HepG2 (cell line): ENCODE measurements around the gene HSD3B7. TPM values are rescaled to one million over a fixed set of nuclear protein-coding genes. Genes with fewer than 3 reads are reported as not detected.

ENCODE experiments used
- ATM ChIP-seq: fragments of 450-650 bp; IDR thresholded peaks from 2 replicates; pipeline ENCODE4 v1.7.1; 2017; ENCODE audit warnings: mild to moderate bottlenecking, borderline replicate concordance
- DRAP1 ChIP-seq: IDR thresholded peaks from 2 replicates; pipeline ENCODE4 v1.6.1; 2016; ENCODE audit warnings: missing genetic modification reagents, missing compliant biosample characterization
- HOXA5 ChIP-seq: sonication (generic); formaldehyde crosslinking; IDR thresholded peaks from 2 replicates; pipeline ENCODE4 v1.4.0; 2020; ENCODE audit warnings: missing genetic modification reagents
- KAT2B ChIP-seq: fragments of 150-350 bp; IDR thresholded peaks from 2 replicates; pipeline ENCODE4 v1.6.1; 2014; ENCODE audit warnings: low read depth, low read length, borderline replicate concordance
- KLF13 ChIP-seq: sonication (generic); formaldehyde crosslinking; IDR thresholded peaks from 2 replicates; pipeline ENCODE4 v1.4.0; 2020; ENCODE audit warnings: mild to moderate bottlenecking, missing genetic modification reagents
- NFAT5 ChIP-seq: sonication (generic); formaldehyde crosslinking; IDR thresholded peaks from 2 replicates; pipeline ENCODE4 v1.4.0; 2020; ENCODE audit warnings: missing genetic modification reagents
- PHF21A ChIP-seq: sonication (generic); formaldehyde crosslinking; IDR thresholded peaks from 2 replicates; pipeline ENCODE4 v1.5.0; 2020; ENCODE audit warnings: mild to moderate bottlenecking, missing genetic modification reagents
- SOX13 ChIP-seq, 3 experiments: fragments of 450-650 bp in 1 of 3; sonication (generic) in 1 of 3; formaldehyde crosslinking in 1 of 3; IDR thresholded peaks in 2 of 3; conservative IDR thresholded peaks in 1 of 3; 2 replicates each; pipeline versions ENCODE4 v1.5.0 to v1.6.1; 2016 to 2020; ENCODE audit warnings: antibody characterized with exemption in 1 of 3, mild to moderate bottlenecking in 1 of 3, missing compliant biosample characterization in 1 of 3, missing genetic modification reagents in 1 of 3, moderate library complexity in 1 of 3
- TEAD2 ChIP-seq: sonication (generic); formaldehyde crosslinking; IDR thresholded peaks from 2 replicates; pipeline ENCODE4 v1.9.0; 2021; ENCODE audit warnings: missing genetic modification reagents
- ZBED4 ChIP-seq: sonication (generic); formaldehyde crosslinking; IDR thresholded peaks from 2 replicates; pipeline ENCODE4 v1.4.0; 2020; ENCODE audit warnings: missing genetic modification reagents, borderline replicate concordance
- ZBTB25 ChIP-seq: IDR thresholded peaks from 2 replicates; pipeline ENCODE4 v1.6.1; 2018; ENCODE audit warnings: missing genetic modification reagents
- ZFP36L2 ChIP-seq: sonication (generic); formaldehyde crosslinking; IDR thresholded peaks from 2 replicates; pipeline ENCODE4 v1.4.0; 2020; ENCODE audit warnings: missing genetic modification reagents
- ZHX1 ChIP-seq: sonication (generic); formaldehyde crosslinking; IDR thresholded peaks from 2 replicates; pipeline ENCODE4 v1.8.1; 2022; ENCODE audit warnings: low read depth, mild to moderate bottlenecking, missing genetic modification reagents
- ZNF383 ChIP-seq: sonication (generic); formaldehyde crosslinking; IDR thresholded peaks from 2 replicates; pipeline ENCODE4 v1.4.0; 2020; ENCODE audit warnings: missing genetic modification reagents, mild to moderate bottlenecking, borderline replicate concordance
- ZNF768 ChIP-seq: sonication (generic); formaldehyde crosslinking; IDR thresholded peaks from 2 replicates; pipeline ENCODE4 v1.4.0; 2020; ENCODE audit warnings: missing genetic modification reagents
- polyA plus RNA-seq, 8 experiments: library from polyadenylated mRNA; depleted of rRNA in 3 of 8; stranded (reverse) in 7 of 8; unstranded in 1 of 8; fragments of >200 nt; fragmentation: Illumina TruSeq in 4 of 8; extraction: Trizol in 4 of 8; gene quantifications; 2 replicates each; pipeline versions ENCODE4 v1.2.1 to v1.2.3, GENCODE V29; 2011 to 2016; ENCODE audit warnings: low read depth in 4 of 8, missing spikeins in 1 of 8, mixed read lengths in 1 of 8; ENCODE audit not compliant: insufficient read depth in 1 of 8
- total RNA-seq, 5 experiments: library from RNA; depleted of rRNA; stranded (reverse); fragments of >200 nt; fragmentation: Illumina TruSeq; extraction: Trizol; gene quantifications; 2 replicates each; pipeline ENCODE4 v1.2.3, GENCODE V29; 2016; ENCODE audit warnings: low read depth in 1 of 5

The HSD3B7 gene
- total and polyA plus RNA-seq, 2 of the 13 experiments (the other 11 are each of a cell fraction or from before 2014, with no cell fraction given) = 32.9 to 69.7 TPM

GRCh38 chr16:30953511-30954124 is 31.4 kb upstream of the HSD3B7 start (continued):
- TF ChIP-seq ZBTB25 (CRISPR knock-in tag) (peak; percentile 63; the same call in 1 of the 2 replicates), TEAD2 (no peak), ZNF768 (CRISPR knock-in tag) (no peak; the same call in 1 of the 2 replicates), ZFP36L2 (CRISPR knock-in tag) (no peak), PHF21A (CRISPR knock-in tag) (no peak), DRAP1 (CRISPR knock-in tag) (no peak), KAT2B (no peak), ZHX1 (CRISPR knock-in tag) (peak; percentile 51; the same call in 1 of the 2 replicates), ZBED4 (CRISPR knock-in tag) (peak; percentile 38; the same call in 1 of the 2 replicates), NFAT5 (no peak), KLF13 (CRISPR knock-in tag) (0 out of 2 replicates have a peak, but pooled peaks have one; percentile 28), ZNF383 (CRISPR knock-in tag) (no peak), ATM (no peak), SOX13 (IDR thresholded peaks at IDR 0.05) (no peak), SOX13 (CRISPR knock-in tag; conservative IDR thresholded peaks at IDR 0.05 in 1 of 2, IDR thresholded peaks at IDR 0.05 in 1 of 2) (no peak), HOXA5 (CRISPR knock-in tag) (no peak)
